ENCODE data around the gene OR10AG1. TPM values are rescaled to one million over a fixed set of nuclear protein-coding genes. Genes with fewer than 3 reads are reported as not detected.

The OR10AG1 gene
- total and polyA plus RNA-seq, 2 of the 4 experiments (the other 2 are of a cell fraction) = not detected

DNA sequence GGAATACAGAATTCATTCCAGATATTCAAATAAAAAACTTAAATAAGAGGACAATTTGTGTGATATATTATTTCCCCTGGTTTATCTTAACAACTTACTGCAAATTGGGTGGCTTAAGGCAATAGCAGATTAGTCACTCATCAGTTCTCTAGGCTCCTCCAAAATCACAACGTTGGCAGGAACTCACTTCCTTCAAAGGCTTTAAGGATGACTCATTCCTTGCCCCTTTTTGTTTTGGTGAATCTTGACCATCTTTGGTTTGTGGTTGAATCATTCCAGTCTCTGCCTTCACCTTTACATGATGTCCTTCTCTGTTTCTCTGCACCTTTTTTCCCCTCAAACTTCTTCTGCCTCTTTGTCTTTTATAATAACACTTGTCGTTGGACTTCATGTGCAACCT lies 3.4 kb downstream of the OR10AG1 start:
- no peaks in the 10 kb centered on the region for H3K9me1 ChIP-seq (ENCODE audit: insufficient read depth, low read length)
- no peaks in the 10 kb centered on the region for H3K36me3 ChIP-seq (ENCODE audit: control insufficient read depth, insufficient read depth, low read length)
- in situ Hi-C loops (cut with MboI; ENCODE audit: low sequenced_read_pairs) = no loop called here
- no peak overlapping the region for H3K27ac ChIP-seq (ENCODE audit: insufficient read depth, low read length)
- no peak overlapping the region for H2BK15ac ChIP-seq (ENCODE audit: low read depth, low read length)
- DNase-seq (no peak), ATAC-seq (ENCODE audit: low read depth) (no peak)
- no peak overlapping the region for H2BK5ac ChIP-seq (ENCODE audit: low read depth, low read length, poor library complexity, severe bottlenecking)
- H4K20me1 ChIP-seq (ENCODE audit: insufficient read depth, low read length) = no peaks in the 10 kb centered on the region
- no CpG with 5 or more reads among the region's 2 CpGs for WGBS, 2 experiments (ENCODE audit: extremely low coverage in 2 of 2, insufficient read length in 1 of 2)
- H3K4me2 ChIP-seq (ENCODE audit: low read depth, low read length) = no peak overlapping the region
- no TSS peak for BruUV-seq (replicated peaks)
- intact Hi-C loops (cut with micrococcal nuclease) = no loop called here
- peaks cover 5% of the 10 kb centered on the region; the same call in 1 of the 2 replicates for H3K9me3 ChIP-seq (ENCODE audit: control insufficient read depth, insufficient read depth, low read length)
- H3K18ac ChIP-seq (ENCODE audit: low read depth, low read length) = no peak overlapping the region
- no peaks in the 10 kb centered on the region for H3K79me1 ChIP-seq (ENCODE audit: low read depth in 1 of 2, low read length in 2 of 2)
- no peak overlapping the region for H2AK9ac ChIP-seq (replicated peaks; ENCODE audit: low read depth, low read length, poor library complexity)
- H2BK20ac ChIP-seq (ENCODE audit: low read depth, low read length) = no peak overlapping the region
- no peak overlapping the region for H2BK120ac ChIP-seq (ENCODE audit: low read depth, low read length)
- dilution Hi-C loops (cut with HindIII; ENCODE audit: low sequenced_read_pairs, unreplicated experiment) = no loop called here
- H4K8ac ChIP-seq (ENCODE audit: low read depth in 2 of 2, low read length in 2 of 2) = no peak overlapping the region
- H3K56ac ChIP-seq (ENCODE audit: extremely low read depth, insufficient read depth, low read length) = no peak overlapping the region
- H2AFZ ChIP-seq (replicated peaks; ENCODE audit: low read length, poor library complexity) = no peak overlapping the region
- no peak overlapping the region for H3K4ac ChIP-seq (ENCODE audit: low read depth, low read length)
- H3K27me3 ChIP-seq (ENCODE audit: control insufficient read depth, insufficient read depth, low read length) = no peaks in the 10 kb centered on the region
- no peak overlapping the region for H3K9ac ChIP-seq (ENCODE audit: low read depth, low read length)
- H3K14ac ChIP-seq (replicated peaks; ENCODE audit: low read depth, low read length) = no peak overlapping the region
- H2AK5ac ChIP-seq (ENCODE audit: low read depth, low read length) = no peak overlapping the region
- H3K23ac ChIP-seq (ENCODE audit: low read depth, low read length) = no peak overlapping the region
- CTCF ChIA-PET = no interaction called here
- no peaks in the 10 kb centered on the region for H3K4me1 ChIP-seq (ENCODE audit: control insufficient read depth, insufficient read depth, low read length)
- no peak overlapping the region for H3K4me3 ChIP-seq (ENCODE audit: insufficient read depth, low read depth, low read length)
- no peak for TF ChIP-seq RCOR1 (IDR thresholded peaks at IDR 0.05; ENCODE audit: insufficient replicate concordance, low read length)
- TF ChIP-seq, protein P1, sequence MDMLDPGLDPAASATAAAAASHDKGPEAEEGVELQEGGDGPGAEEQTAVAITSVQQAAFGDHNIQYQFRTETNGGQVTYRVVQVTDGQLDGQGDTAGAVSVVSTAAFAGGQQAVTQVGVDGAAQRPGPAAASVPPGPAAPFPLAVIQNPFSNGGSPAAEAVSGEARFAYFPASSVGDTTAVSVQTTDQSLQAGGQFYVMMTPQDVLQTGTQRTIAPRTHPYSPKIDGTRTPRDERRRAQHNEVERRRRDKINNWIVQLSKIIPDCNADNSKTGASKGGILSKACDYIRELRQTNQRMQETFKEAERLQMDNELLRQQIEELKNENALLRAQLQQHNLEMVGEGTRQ (IDR thresholded peaks at IDR 0.05; ENCODE audit: low read depth, low read length) = no peak
- POLR2A ChIA-PET (ENCODE audit: unreplicated experiment) = no interaction called here
- H4K91ac ChIP-seq (ENCODE audit: insufficient read depth, low read depth, low read length) = no peak overlapping the region
- H4K5ac ChIP-seq (ENCODE audit: low read depth, low read length) = no peak overlapping the region

Data from IMR-90 (cell line).